Measurements from ENCODE around the gene FBXO41.
"Not testable (repeated sequence)": the region's sequence is repeated elsewhere in the genome, so short reads cannot be mapped to it uniquely, and the experiment has no call there.

The FBXO41 gene

GRCh38 chr2:73266061-73266901 is 18.0 kb downstream of the FBXO41 start:
- no peak for TF ChIP-seq CTCF (IDR thresholded peaks at IDR 0.05; ENCODE audit: low read depth, low read length)
- DNase-seq (ENCODE audit: low read depth in 2 of 2) = no peak
- H3K4me3 ChIP-seq (replicated peaks in 1 of 2; ENCODE audit: low read depth in 2 of 2, low read length in 2 of 2) = no peak overlapping the region

- no peak for TF ChIP-seq CTCF (IDR thresholded peaks at IDR 0.05; ENCODE audit: low read depth, low read length)
- DNase-seq (ENCODE audit: low read depth in 2 of 2) = no peak
- H3K4me3 ChIP-seq (replicated peaks in 1 of 2; ENCODE audit: low read depth in 2 of 2, low read length in 2 of 2) = no peak overlapping the region
Measured at GRCh38 chr2:73265298-73266060, 18.8 kb downstream of the FBXO41 start.

- no peak for DNase-seq (ENCODE audit: low read depth in 2 of 2)
- H3K4me3 ChIP-seq (replicated peaks in 1 of 2; ENCODE audit: low read depth in 2 of 2, low read length in 2 of 2) = no peak overlapping the region
- TF ChIP-seq CTCF (IDR thresholded peaks at IDR 0.05; ENCODE audit: low read depth, low read length) = no peak
Measured at GRCh38 chr2:73264783-73265182, 19.5 kb downstream of the FBXO41 start.

- no peak for DNase-seq (ENCODE audit: low read depth in 2 of 2)
Measured at GRCh38 chr2:73264332-73264606, 20.0 kb downstream of the FBXO41 start.

GRCh38 chr2:73263540-73264331 is 20.5 kb downstream of the FBXO41 start:
- no peak overlapping the region for H3K4me3 ChIP-seq (replicated peaks in 1 of 2; ENCODE audit: low read depth in 2 of 2, low read length in 2 of 2)
- no peak for TF ChIP-seq CTCF (IDR thresholded peaks at IDR 0.05; ENCODE audit: low read depth, low read length)
- DNase-seq (ENCODE audit: low read depth in 2 of 2) = no peak

More at GRCh38 chr2:73264332-73264606, 20.0 kb downstream of the FBXO41 start:
- H3K4me3 ChIP-seq (replicated peaks in 1 of 2; ENCODE audit: low read depth in 2 of 2, low read length in 2 of 2) = no peak overlapping the region
- no peak for TF ChIP-seq CTCF (IDR thresholded peaks at IDR 0.05; ENCODE audit: low read depth, low read length)

- H3K4me3 ChIP-seq (replicated peaks in 1 of 2; ENCODE audit: low read depth in 2 of 2, low read length in 2 of 2); DNase-seq (ENCODE audit: low read depth in 2 of 2): not testable (repeated sequence)
Measured at GRCh38 chr2:73262691-73263429, 21.4 kb downstream of the FBXO41 start.
